KMS-11 (cell line): ENCODE data around the gene TSPAN1.

Experiments
- H2AFZ ChIP-seq: fragments of 200-600 bp; sonication (generic); 2 replicates; pipeline ENCODE4 v1.6.1; 2016; ENCODE audit warnings: antibody characterized with exemption, mixed run types, low read depth
- H3K27ac ChIP-seq: fragments of 200-600 bp; sonication (generic); 2 replicates; pipeline ENCODE4 v1.6.1; 2016; ENCODE audit warnings: mild to moderate bottlenecking, mixed run types
- H3K27me3 ChIP-seq: fragments of 200-600 bp; sonication (generic); 2 replicates; pipeline ENCODE4 v1.6.1; 2017; ENCODE audit warnings: mild to moderate bottlenecking, low read depth, mixed run types, moderate library complexity; ENCODE audit not compliant: insufficient read depth
- H3K36me3 ChIP-seq: fragments of 200-600 bp; sonication (generic); 2 replicates; pipeline ENCODE4 v1.6.1; 2017; ENCODE audit warnings: mild to moderate bottlenecking, mixed run types; ENCODE audit not compliant: insufficient read depth
- H3K4me1 ChIP-seq: fragments of 200-600 bp; sonication (generic); 2 replicates; pipeline ENCODE4 v1.6.1; 2016; ENCODE audit warnings: mild to moderate bottlenecking, low read depth, mixed run types; ENCODE audit not compliant: poor library complexity, severe bottlenecking
- H3K4me2 ChIP-seq: fragments of 200-600 bp; sonication (generic); 2 replicates; pipeline ENCODE4 v1.7.0; 2016; ENCODE audit warnings: mild to moderate bottlenecking, mixed run types
- H3K4me3 ChIP-seq: fragments of 200-600 bp; sonication (generic); IDR thresholded peaks from 2 replicates; pipeline ENCODE4 v1.6.1; 2017; ENCODE audit warnings: low read depth, low read length, mixed read lengths; ENCODE audit not compliant: insufficient read depth
- H3K79me2 ChIP-seq: fragments of 200-600 bp; sonication (generic); 2 replicates; pipeline ENCODE4 v1.6.1; 2016; ENCODE audit warnings: low read depth, mixed run types; ENCODE audit not compliant: insufficient read depth
- H3K9ac ChIP-seq: fragments of 200-600 bp; sonication (generic); 2 replicates; pipeline ENCODE4 v1.6.1; 2016; ENCODE audit warnings: mild to moderate bottlenecking, mixed run types
- H4K20me1 ChIP-seq: fragments of 200-600 bp; sonication (generic); 2 replicates; pipeline ENCODE4 v1.6.1; 2016; ENCODE audit warnings: mild to moderate bottlenecking, mixed run types; ENCODE audit not compliant: insufficient read depth
- CTCF ChIP-seq: fragments of 200-600 bp; sonication (generic); conservative IDR thresholded peaks from 2 replicates; pipeline ENCODE4 v1.6.1; 2017; ENCODE audit warnings: low read depth, mild to moderate bottlenecking, antibody characterized with exemption, low read length, moderate library complexity, mixed read lengths

TSPAN1 gene

GRCh38 chr1:46174448-46175231 is at the start of gene TSPAN1:
TSS of gene TSPAN1 (plus strand) at chr1:46175087. CDS start at chr1:46181108, 6,021 bp downstream.
- Histone ChIP-seq H3K36me3 (no peaks in the 10 kb centered on the region), H4K20me1 (no peaks in the 10 kb centered on the region), H3K4me3 (no peak within 1 kb of the TSS), H3K79me2 (no peaks in the 10 kb centered on the region), H3K4me1 (peaks cover 17% of the 10 kb centered on the region), H3K27me3 (no peaks in the 10 kb centered on the region), H3K27ac (no peak within 1 kb of the TSS), H3K4me2 (no peak within 1 kb of the TSS), H2AFZ (no peak within 1 kb of the TSS), H3K9ac (no peak within 1 kb of the TSS)
- no peak for TF ChIP-seq CTCF

GRCh38 chr1:46128344-46128743 is 46.5 kb upstream of the TSPAN1 start:
- no peaks in the 10 kb centered on the region for H4K20me1 ChIP-seq
- no peak overlapping the region for H3K27ac ChIP-seq
- no peaks in the 10 kb centered on the region for H3K36me3 ChIP-seq
- H2AFZ ChIP-seq, result no peak overlapping the region
- no peak overlapping the region for H3K9ac ChIP-seq
- no peak overlapping the region for H3K4me3 ChIP-seq
- H3K4me2 ChIP-seq, result no peak overlapping the region
- no peak for TF ChIP-seq CTCF
- 0 out of 2 replicates have a peak, but pooled peaks cover 3% of the 10 kb centered on the region for H3K27me3 ChIP-seq
- peaks cover 14% of the 10 kb centered on the region for H3K4me1 ChIP-seq
- no peaks in the 10 kb centered on the region for H3K79me2 ChIP-seq

- no peak for TF ChIP-seq CTCF
- H3K27ac ChIP-seq, result no peak overlapping the region
- 0 out of 2 replicates have a peak, but pooled peaks cover 3% of the 10 kb centered on the region for H3K27me3 ChIP-seq
- peaks cover 31% of the 10 kb centered on the region for H3K4me1 ChIP-seq
- H3K36me3 ChIP-seq, result no peaks in the 10 kb centered on the region
- no peak overlapping the region for H2AFZ ChIP-seq
- H3K9ac ChIP-seq, result no peak overlapping the region
- H4K20me1 ChIP-seq, result no peaks in the 10 kb centered on the region
- H3K4me2 ChIP-seq, result peak overlapping the region; percentile 61; the same call in 1 of the 2 replicates
- H3K4me3 ChIP-seq, result no peak overlapping the region
- H3K79me2 ChIP-seq, result no peaks in the 10 kb centered on the region
These were observed 44.8 kb upstream of the TSPAN1 start for GRCh38 chr1:46130121-46130520.

GRCh38 chr1:46130606-46131005 is 44.3 kb upstream of the TSPAN1 start:
- TF ChIP-seq CTCF, result no peak
- H4K20me1 ChIP-seq, result no peaks in the 10 kb centered on the region
- H3K4me2 ChIP-seq, result peak overlapping the region; percentile 61
- no peak overlapping the region for H2AFZ ChIP-seq
- H3K4me3 ChIP-seq, result no peak overlapping the region
- H3K27me3 ChIP-seq, result 0 out of 2 replicates have a peak, but pooled peaks cover 3% of the 10 kb centered on the region
- H3K27ac ChIP-seq, result no peak overlapping the region
- no peak overlapping the region for H3K9ac ChIP-seq
- H3K36me3 ChIP-seq, result no peaks in the 10 kb centered on the region
- peaks cover 36% of the 10 kb centered on the region for H3K4me1 ChIP-seq
- H3K79me2 ChIP-seq, result no peaks in the 10 kb centered on the region
